Heart right ventricle (tissue), 16 donors: ENCODE results near the gene PRMT7. TPM values are rescaled to one million over a fixed set of nuclear protein-coding genes. Genes with fewer than 3 reads are reported as not detected.

ENCODE experiments used
- ATAC-seq, 8 donors: fragments of 200-7000 bp; cut with Tn5 transposase; one replicate each; pipeline ENCODE4 v1.9.1; 2020; ENCODE audit warnings: mild to moderate bottlenecking in 8 of 8, moderate library complexity in 8 of 8, moderate number of reproducible peaks in 1 of 8
- DNase-seq, 2 donors: peaks; one replicate each; pipeline ENCODE4 v3.0.0-alpha.2; 2020
- H3K27ac ChIP-seq, 10 donors: fragments of 200-600 bp; sonication (generic) in 2 of 10; one replicate each; pipeline versions ENCODE4 v1.5.0 to v1.8.0; 2020 to 2022; ENCODE audit warnings: mild to moderate bottlenecking in 3 of 10
- H3K27me3 ChIP-seq, 7 donors: fragments of 200-600 bp; one replicate each; pipeline ENCODE4 v1.8.0; 2021 to 2022; ENCODE audit warnings: mild to moderate bottlenecking in 2 of 7
- H3K36me3 ChIP-seq, 9 donors: fragments of 200-600 bp; sonication (generic) in 1 of 9; one replicate each; pipeline versions ENCODE4 v1.5.0 to v1.8.0; 2020 to 2022; ENCODE audit warnings: mild to moderate bottlenecking in 2 of 9
- H3K4me1 ChIP-seq, 9 donors: fragments of 200-600 bp; sonication (generic) in 1 of 9; one replicate each; pipeline versions ENCODE4 v1.5.0 to v1.8.0; 2020 to 2022; ENCODE audit warnings: mild to moderate bottlenecking in 4 of 9
- H3K4me3 ChIP-seq, 10 donors: fragments of 200-600 bp; sonication (generic) in 2 of 10; one replicate each; pipeline versions ENCODE4 v1.5.0 to v1.8.0; 2020 to 2022; ENCODE audit warnings: mild to moderate bottlenecking in 7 of 10, moderate library complexity in 2 of 10
- H3K9me3 ChIP-seq, 11 donors: fragments of 200-600 bp in 10 of 11; sonication (generic) in 2 of 11; one replicate each; pipeline versions ENCODE4 v1.5.0 to v1.8.0; 2013 to 2022; ENCODE audit warnings: mild to moderate bottlenecking in 2 of 11, control low read depth in 1 of 11, moderate library complexity in 1 of 11
- WGBS, 2 donors: extraction: QIAGEN DNeasy Blood & Tissue Kit; methylation state at CpG; one replicate each; pipeline ENCODE4 v1.1.7; 2013; ENCODE audit warnings: inconsistent platforms in 1 of 2; 5-methylcytosine and 5-hydroxymethylcytosine counted together
- intact Hi-C, 10 donors: fragments of 100-400 bp; cut with DNase I; formaldehyde crosslinking; loops; one replicate each; pipeline versions ENCODE4 v1.11.1 to v1.14.2; 2022
- polyA plus RNA-seq, 2 donors: library from polyadenylated mRNA; stranded (reverse); fragments of 200-250 nt; gene quantifications; one replicate each; pipeline ENCODE4 v1.2.3, GENCODE V29; 2013
- total RNA-seq, 10 donors: library from RNA; stranded (reverse); fragmentation: NEBNext Ultra II Directional in 3 of 10; extraction: Animal tissue kit (Norgen Biotek cat#: 25700) in 3 of 10; gene quantifications; one replicate each; pipeline versions ENCODE4 v1.2.1 to v1.2.4, GENCODE V29; 2021 to 2023
- TF ChIP-seq, protein P1 (sequence below), 9 donors: fragments of 200-600 bp; sonication (generic) in 2 of 9; IDR thresholded peaks; one replicate each; pipeline versions ENCODE4 v1.5.0 to v1.8.0; 2021 to 2022; ENCODE audit warnings: antibody characterized with exemption in 9 of 9, mild to moderate bottlenecking in 5 of 9, moderate library complexity in 1 of 9
- donor health status: Arrhythmogenic right ventricular cardiomyopathy.
- donor health status: ischemic (EF 13 %, LVEDD 7.1; RV severe dilation, severe dysfunction).
- donor health status: healthy with polysubstance abuse.
- donor health status: DM: no; HTN: yes; CAD: no.
- donor health status: DM: no; HTN: no; CAD: no.
- donor health status: ischemic (EF 25% LVEDD 6.9; RV normal size, moderate dysfunction).
- donor health status: ischemic (EF 25% LVEDD 5.7; RV mildly dilated, moderate dysfunction).
- donor health status: healthy.
- donor health status: DM: yes; HTN: yes; CAD: no.
- donor health status: Ischemic cardiomyopathy.
- donor health status: ischemic (EF 35%, LVEDD 5.7; RV mildly dilated, moderate dysfunction).
- donor health status: nonischemic (EF 11% LVEDD 7.7; RV severe dilation, severe dysfunction).
- donor health status: DM: yes; HTN: yes; CAD: no.
- donor health status: PGD.
- donor health status: ischemic (EF 29% LVEDD 5.4; RV normal size, mild dysfunction).
- donor health status: nonischemic (EF 23%, LVEDD 6.1; RV moderate dilation, normal function).

Gene PRMT7
- total and polyA plus RNA-seq, 12 donors: 18.1 to 57.8 (median 30.7) TPM

DNA sequence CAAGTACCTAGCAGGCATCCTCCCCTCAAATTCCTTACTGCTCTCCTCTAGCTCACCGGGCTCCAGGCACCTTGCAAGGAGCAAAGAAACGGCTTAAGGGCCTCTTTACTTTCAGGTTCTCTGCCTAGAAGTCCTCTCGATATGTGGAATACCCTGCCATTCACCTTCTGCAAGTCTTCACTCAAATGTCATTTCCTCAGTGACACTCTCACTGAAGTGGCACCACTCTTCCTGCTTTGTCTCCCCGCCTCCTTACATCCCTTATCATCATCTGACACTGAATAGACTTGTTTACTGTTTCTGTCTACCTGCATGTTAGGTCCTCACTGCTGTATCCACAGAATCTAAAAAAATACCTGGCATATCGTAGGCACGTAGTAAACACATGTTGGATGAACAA is 1.0 kb upstream of the PRMT7 start:
- no peak for ATAC-seq
- Histone ChIP-seq H3K27ac (peak overlapping the region in 5 of 10 donors; percentile 52 to 90 (median 88)), H3K9me3 (no peaks in the 10 kb centered on the region), H3K4me1 (peaks cover 12 to 45% (median 34%) of the 10 kb centered on the region in 9 donors), H3K27me3 (no peaks in the 10 kb centered on the region), H3K4me3 (peak overlapping the region; percentile 68 to 98 (median 91)), H3K36me3 (peaks cover 0 to 68% (median 17%) of the 10 kb centered on the region in 9 donors)
- intact Hi-C loops: loop anchor here in 7 of 10 donors (2.0 to 5.0 kb wide), 3 partner anchors 21 to 47 kb away; partner anchors contain the start of gene SLC7A6 (in 7 of the 7)
- 28 to 36% methylated on average over 6 of the region's 6 CpGs for WGBS, 2 donors
- no peak for DNase-seq
- TF ChIP-seq, protein P1, sequence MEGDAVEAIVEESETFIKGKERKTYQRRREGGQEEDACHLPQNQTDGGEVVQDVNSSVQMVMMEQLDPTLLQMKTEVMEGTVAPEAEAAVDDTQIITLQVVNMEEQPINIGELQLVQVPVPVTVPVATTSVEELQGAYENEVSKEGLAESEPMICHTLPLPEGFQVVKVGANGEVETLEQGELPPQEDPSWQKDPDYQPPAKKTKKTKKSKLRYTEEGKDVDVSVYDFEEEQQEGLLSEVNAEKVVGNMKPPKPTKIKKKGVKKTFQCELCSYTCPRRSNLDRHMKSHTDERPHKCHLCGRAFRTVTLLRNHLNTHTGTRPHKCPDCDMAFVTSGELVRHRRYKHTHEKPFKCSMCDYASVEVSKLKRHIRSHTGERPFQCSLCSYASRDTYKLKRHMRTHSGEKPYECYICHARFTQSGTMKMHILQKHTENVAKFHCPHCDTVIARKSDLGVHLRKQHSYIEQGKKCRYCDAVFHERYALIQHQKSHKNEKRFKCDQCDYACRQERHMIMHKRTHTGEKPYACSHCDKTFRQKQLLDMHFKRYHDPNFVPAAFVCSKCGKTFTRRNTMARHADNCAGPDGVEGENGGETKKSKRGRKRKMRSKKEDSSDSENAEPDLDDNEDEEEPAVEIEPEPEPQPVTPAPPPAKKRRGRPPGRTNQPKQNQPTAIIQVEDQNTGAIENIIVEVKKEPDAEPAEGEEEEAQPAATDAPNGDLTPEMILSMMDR (IDR thresholded peaks at IDR 0.05): no peak

DNA sequence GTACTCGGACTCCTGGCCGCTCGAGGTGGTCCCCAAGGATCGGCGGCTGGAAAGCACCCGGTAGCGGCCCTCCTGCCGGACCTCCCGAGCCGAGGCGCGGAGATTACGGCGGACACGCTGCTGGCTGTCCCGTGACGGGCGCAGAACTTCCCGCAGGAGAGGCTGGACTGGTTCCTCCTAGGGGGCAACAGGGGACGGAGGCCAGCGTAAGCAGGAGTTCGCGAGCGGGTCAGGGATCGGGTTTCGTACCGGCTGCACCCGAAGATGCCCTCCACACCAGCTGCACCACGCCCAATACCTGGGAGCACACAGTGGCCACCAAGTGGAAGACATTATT is 414 bp upstream of the PRMT7 start:
- ATAC-seq (peak; percentile 7 to 74 (median 44)), DNase-seq (peak in 1 of 2 donors; percentile 28)
- Histone ChIP-seq H3K4me3 (peak overlapping the region; percentile 68 to 98 (median 91)), H3K4me1 (peaks cover 12 to 45% (median 34%) of the 10 kb centered on the region in 9 donors), H3K36me3 (peaks cover 0 to 68% (median 17%) of the 10 kb centered on the region in 9 donors), H3K9me3 (no peaks in the 10 kb centered on the region), H3K27ac (peak overlapping the region; percentile 3 to 90 (median 84)), H3K27me3 (no peaks in the 10 kb centered on the region)
- intact Hi-C loops: loop anchor here in 7 of 10 donors (2.0 to 5.0 kb wide), 3 partner anchors 22 to 48 kb away; partner anchors contain the start of gene SLC7A6 (in 7 of the 7)
- WGBS, 2 donors: 0% methylated on average over 29 of the region's 29 CpGs
- TF ChIP-seq, protein P1 (IDR thresholded peaks at IDR 0.05): no peak

DNA sequence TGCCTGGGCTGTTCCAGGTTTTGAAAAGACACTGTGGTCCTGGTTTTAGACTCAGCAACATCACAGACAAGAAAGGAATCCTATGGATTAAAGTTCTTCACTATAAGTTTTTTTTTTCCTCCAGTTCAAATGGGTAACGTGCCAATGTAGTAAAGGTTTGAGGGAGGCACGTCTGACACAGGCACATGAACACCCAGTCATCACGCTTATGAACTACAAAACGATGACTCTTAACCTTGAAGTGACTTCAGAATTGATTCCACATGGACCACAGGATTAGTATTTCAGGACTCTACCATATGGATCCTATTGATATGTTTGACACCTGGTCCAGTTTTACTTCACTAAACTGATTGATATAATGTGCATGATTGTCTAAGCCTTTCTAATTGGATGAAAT is 2.3 kb downstream of the PRMT7 start:
- intact Hi-C loops: loop anchor here in 5 of 10 donors (5.0 kb wide), 1 partner anchor 51 kb away; the partner anchor contains the start of gene SLC7A6 (in 5 of the 5)
- Histone ChIP-seq H3K9me3 (no peaks in the 10 kb centered on the region), H3K27me3 (no peaks in the 10 kb centered on the region), H3K4me1 (peaks cover 12 to 41% (median 34%) of the 10 kb centered on the region in 9 donors), H3K36me3 (peaks cover 0 to 67% (median 16%) of the 10 kb centered on the region in 9 donors), H3K27ac (no peak overlapping the region), H3K4me3 (no peak overlapping the region)
- ATAC-seq (no peak), DNase-seq (no peak)
- WGBS, 2 donors: 78 to 88% methylated on average over 4 of the region's 4 CpGs
- TF ChIP-seq, protein P1 (IDR thresholded peaks at IDR 0.05): no peak

DNA sequence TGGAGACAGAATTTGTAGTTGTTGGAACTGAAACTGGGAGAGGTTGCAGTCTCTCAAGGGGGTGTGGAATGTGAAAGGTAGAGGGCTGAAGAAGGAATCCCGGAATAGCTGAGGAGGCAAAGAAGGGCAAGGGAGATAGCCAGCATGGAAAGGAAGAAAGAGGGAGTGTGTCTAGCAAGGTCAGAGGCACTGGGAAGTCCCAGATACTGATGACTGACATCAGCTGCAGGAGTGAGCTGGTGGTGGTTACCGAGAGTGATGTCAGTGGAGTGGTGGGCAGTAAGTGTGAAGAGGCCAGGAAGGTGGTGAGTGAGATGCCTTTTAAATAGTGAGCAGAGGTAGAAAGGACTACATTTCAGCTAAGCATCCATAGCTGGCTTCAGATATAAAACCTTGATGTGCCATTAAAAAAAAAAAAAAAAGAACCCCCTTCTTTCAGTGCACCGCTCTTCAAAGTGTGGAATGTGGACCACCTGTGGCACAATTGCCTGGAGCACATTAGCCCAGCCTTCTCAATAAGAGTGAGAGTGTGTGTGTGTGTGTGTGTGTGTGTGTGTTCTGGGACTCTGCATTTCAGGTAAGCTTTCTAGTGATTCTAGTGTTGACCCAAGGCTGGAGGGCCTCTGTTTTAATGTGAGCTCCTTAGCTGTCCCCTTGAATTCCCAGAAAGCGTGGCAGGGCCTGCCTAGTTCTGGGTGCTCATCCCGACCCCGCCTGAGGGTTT is 8.5 kb downstream of the PRMT7 start:
- intact Hi-C loops: no loop called here
- Histone ChIP-seq H3K4me3 (no peak overlapping the region), H3K4me1 (no peaks in the 10 kb centered on the region), H3K36me3 (peaks cover 0 to 99% (median 38%) of the 10 kb centered on the region in 9 donors), H3K9me3 (no peaks in the 10 kb centered on the region), H3K27me3 (no peaks in the 10 kb centered on the region), H3K27ac (no peak overlapping the region)
- no peak for ATAC-seq
- TF ChIP-seq, protein P1 (IDR thresholded peaks at IDR 0.05): no peak
- WGBS, 2 donors: 89 to 91% methylated on average over 6 of the region's 6 CpGs
- no peak for DNase-seq
